Coronary artery (tissue), 2 donors: Measurements from ENCODE around the gene CFAP43.
"Not testable (repeated sequence)": the region's sequence is repeated elsewhere in the genome, so short reads cannot be mapped to it uniquely, and the experiment has no call there.

Source experiments
- DNase-seq: peaks from one replicate; pipeline ENCODE4 v3.0.0-alpha.2; 2017; ENCODE audit warnings: low spot score
- H3K27ac ChIP-seq, 2 donors: fragments of 200-600 bp; sonication (generic); one replicate each; pipeline ENCODE4 v1.5.1; 2016 to 2019
- H3K4me3 ChIP-seq: fragments of 200-600 bp; sonication (generic); 2 replicates; pipeline ENCODE4 v1.5.1; 2016; ENCODE audit warnings: mild to moderate bottlenecking, moderate library complexity
- TF ChIP-seq, protein P1 (sequence below): fragments of 200-600 bp; sonication (generic); IDR thresholded peaks from one replicate; pipeline ENCODE4 v1.5.1; 2019; ENCODE audit warnings: antibody characterized with exemption

The CFAP43 gene

DNA sequence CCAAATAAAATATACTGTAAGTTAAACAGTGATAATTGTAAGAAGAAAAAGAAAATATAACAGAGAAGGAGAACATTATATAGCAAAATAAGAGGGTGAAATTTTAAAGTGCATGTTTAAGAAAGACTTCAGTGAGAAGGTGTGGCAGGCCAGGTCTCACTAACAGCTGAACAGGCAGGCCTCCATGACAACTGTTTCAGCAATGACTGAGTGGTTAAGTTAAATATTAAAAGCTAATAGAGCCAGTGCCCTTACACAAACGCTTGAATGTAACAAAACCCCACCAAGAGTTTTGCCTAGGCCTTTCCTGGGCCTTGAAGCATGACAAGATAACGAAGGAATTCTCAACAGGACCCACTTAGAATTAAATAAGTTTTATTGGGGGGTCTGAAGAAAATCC, 32.6 kb downstream of the CFAP43 start:
- Histone ChIP-seq H3K27ac (no peak overlapping the region), H3K4me3 (no peak overlapping the region)
- TF ChIP-seq, protein P1, sequence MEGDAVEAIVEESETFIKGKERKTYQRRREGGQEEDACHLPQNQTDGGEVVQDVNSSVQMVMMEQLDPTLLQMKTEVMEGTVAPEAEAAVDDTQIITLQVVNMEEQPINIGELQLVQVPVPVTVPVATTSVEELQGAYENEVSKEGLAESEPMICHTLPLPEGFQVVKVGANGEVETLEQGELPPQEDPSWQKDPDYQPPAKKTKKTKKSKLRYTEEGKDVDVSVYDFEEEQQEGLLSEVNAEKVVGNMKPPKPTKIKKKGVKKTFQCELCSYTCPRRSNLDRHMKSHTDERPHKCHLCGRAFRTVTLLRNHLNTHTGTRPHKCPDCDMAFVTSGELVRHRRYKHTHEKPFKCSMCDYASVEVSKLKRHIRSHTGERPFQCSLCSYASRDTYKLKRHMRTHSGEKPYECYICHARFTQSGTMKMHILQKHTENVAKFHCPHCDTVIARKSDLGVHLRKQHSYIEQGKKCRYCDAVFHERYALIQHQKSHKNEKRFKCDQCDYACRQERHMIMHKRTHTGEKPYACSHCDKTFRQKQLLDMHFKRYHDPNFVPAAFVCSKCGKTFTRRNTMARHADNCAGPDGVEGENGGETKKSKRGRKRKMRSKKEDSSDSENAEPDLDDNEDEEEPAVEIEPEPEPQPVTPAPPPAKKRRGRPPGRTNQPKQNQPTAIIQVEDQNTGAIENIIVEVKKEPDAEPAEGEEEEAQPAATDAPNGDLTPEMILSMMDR: no peak
- DNase-seq: no peak

DNA sequence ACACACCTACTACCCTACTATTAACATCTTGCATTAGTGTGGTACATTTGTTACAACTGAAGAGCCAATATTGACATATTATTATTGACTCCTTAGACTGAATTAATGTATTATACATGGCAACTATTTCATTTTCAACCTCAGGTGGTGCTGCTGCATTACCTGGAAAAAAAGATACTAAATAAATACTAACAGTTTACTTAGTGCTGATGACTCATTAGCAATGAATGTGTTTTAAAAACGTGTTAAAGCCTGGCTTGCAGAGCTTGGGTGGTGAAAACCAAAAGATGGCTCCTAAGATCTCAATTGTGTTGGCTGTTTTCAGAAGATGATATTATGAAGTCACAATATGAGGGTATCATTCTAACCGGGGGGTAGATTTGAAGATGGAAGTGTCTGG, 34.8 kb downstream of the CFAP43 start:
- DNase-seq: no peak
- TF ChIP-seq, protein P1: no peak
- no peak overlapping the region for H3K27ac ChIP-seq
- no peak overlapping the region for H3K4me3 ChIP-seq

DNA sequence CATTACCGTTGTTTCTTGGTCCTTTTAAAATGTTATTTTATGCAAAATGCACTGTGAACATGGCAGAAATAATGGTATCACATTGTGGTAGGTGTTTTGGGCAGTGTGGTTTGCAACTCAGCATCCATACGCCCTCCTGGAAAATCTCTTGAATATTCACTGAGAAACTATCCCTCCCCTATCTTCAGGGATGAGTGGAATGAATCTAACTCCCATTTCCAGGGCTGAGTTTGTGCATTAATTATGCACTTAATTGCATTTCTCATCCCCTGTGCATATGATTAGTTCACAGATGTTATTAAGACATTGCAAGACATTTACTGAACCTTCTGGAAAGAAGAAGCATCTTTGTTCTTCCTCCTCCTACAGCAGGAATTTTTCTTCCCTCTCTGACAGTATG, 36.5 kb downstream of the CFAP43 start:
- no peak for DNase-seq
- Histone ChIP-seq H3K27ac (no peak overlapping the region), H3K4me3 (no peak overlapping the region)
- TF ChIP-seq, protein P1: no peak

DNA sequence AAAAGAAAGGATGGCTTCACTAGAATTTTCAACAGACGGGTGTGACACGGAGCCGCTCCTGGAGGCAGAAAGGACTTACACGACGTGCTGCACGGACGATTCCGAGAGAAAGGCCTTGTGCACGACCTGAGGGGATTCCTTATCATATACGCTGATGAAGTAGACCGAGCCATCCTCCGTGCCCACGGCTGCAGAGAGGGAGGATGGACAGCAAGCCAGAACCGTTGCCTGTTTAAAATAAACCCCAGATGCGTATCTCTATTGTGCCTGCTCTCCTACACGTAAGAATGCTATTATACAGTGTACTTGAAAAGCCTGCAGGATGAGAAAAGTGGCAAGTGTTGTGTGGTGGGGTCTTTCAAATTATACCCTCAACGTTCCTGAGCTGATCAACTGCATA, 38.4 kb downstream of the CFAP43 start:
- H3K27ac ChIP-seq: no peak overlapping the region
- TF ChIP-seq, protein P1: no peak
- no peak overlapping the region for H3K4me3 ChIP-seq
- DNase-seq: no peak

DNA sequence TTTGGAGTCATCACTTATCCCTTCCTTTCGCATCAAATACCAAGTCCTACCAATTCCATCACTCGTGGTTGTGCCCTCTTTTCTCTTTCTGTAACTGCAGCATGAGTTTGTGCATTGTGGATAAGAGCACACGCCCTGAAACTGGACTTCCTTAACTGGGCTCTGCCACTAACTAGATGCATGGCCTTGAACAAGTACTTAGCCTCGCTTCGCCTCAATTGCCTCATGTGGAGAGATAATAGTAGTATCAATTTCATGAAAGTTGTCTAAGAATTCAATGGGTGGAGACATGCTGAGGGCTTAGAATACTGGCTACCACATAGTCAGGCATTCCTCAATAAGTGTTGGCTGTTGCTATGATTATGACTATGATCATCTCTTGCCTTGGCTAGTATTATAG, 41.5 kb downstream of the CFAP43 start:
- TF ChIP-seq, protein P1: no peak
- Histone ChIP-seq H3K4me3 (no peak overlapping the region), H3K27ac (no peak overlapping the region)
- DNase-seq: no peak

DNA sequence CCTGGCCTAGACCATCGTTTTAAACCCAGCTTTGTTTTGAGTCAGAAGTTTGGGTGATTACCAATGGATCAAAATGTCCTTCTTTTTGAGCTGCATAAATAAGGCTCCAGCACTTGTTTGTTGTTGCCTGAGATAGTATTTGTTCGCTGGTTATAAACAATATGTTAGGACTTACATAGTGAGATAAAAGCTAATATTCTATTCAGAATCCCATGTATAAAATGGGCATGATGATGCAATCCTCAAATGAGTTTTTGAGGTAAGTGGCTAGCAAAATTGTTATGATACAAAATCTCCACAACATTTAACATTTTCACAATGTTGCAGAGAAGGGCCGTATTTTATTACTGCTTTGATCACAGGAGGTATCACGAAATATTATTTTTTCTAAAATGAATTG, 48.5 kb downstream of the CFAP43 start:
- TF ChIP-seq, protein P1: no peak

DNA sequence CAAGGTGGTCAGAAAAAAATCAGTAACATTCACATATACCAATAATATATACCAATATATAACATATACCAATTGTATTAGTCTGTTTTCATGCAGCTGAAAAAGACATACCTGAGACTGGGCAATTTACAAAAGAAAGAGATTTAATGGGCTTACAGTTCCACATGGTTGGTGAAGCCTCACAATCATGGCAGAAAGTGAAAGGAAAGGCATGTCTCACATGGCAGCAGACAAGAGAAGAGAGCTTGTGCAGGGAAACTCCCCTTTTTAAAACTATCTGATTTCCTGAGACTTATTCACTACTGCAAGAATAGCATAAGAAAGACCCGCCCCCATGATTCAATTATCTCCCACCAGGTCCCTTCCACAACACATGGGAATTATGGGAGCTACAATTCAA, 58.0 kb downstream of the CFAP43 start:
- not testable (repeated sequence) for H3K27ac ChIP-seq, DNase-seq, H3K4me3 ChIP-seq

More for the DNA sequence above, 48.5 kb downstream of the CFAP43 start:
- Histone ChIP-seq H3K27ac (no peak overlapping the region), H3K4me3 (no peak overlapping the region)
- no peak for DNase-seq

DNA sequence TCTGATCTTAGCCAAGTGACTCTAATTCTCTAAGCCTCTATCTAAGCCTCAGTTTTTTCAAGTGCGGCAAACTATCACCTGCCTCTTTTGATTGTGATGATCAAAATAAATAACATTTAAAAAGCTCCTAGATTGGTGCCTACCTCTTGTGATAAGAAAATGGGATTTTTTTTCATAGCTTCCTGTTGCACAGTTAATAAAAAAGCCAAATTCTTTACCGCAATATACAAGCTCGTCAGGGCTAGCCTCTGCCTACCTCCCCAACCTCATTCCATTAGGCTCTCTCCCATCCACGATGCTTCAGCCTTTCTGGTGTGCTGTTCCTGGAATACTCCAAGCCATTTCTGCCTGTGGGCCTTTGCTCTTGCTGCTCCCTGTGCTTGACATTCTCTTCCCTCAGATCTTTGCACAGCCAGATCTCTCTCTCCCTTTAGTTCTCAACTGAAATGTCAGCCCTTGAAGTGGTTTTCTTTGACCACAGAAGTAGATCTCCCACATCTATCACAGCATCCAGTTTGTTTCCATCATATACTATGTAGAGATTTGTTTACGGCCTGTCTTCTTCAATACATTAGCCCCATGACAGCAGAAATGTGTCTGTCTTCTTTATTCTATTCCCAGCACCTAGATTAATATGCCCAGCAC, 61.4 kb downstream of the CFAP43 start:
- no peak for DNase-seq

More for the DNA sequence above, 61.4 kb downstream of the CFAP43 start:
- Histone ChIP-seq H3K4me3 (no peak overlapping the region), H3K27ac (no peak overlapping the region)
- TF ChIP-seq, protein P1: no peak
